Measurements from ENCODE around the gene BLOC1S4. TPM values are rescaled to one million over a fixed set of nuclear protein-coding genes. Genes with fewer than 3 reads are reported as not detected.
"Not testable (repeated sequence)": the region's sequence is repeated elsewhere in the genome, so short reads cannot be mapped to it uniquely, and the experiment has no call there.

The BLOC1S4 gene
- total RNA-seq, 6 donors from 2014 or later: 11.5 to 26.8 (median 15.3) TPM

- H3K36me3 ChIP-seq, H3K9me3 ChIP-seq, H3K27me3 ChIP-seq, DNase-seq: not testable (repeated sequence)
- Histone ChIP-seq H3K4me3 (peak overlapping the region in 3 of 4 donors; percentile 79 to 91 (median 87)), H3K4me1 (peaks cover 29 to 42% (median 32%) of the 10 kb centered on the region in 4 donors), H3K27ac (peak overlapping the region; percentile 79 to 92 (median 82))
- peak in 3 of 4 donors; percentile 33 to 73 (median 40) for TF ChIP-seq POLR2A (IDR thresholded peaks at IDR 0.05)
- peak in 1 of 2 donors; percentile 44 for ATAC-seq (ENCODE audit: low FRiP score in 2 of 2)
- WGBS, 2 donors: 23 to 53% methylated on average over 14 of the region's 14 CpGs
Observed at GRCh38 chr4:6673191-6673659, 42.7 kb upstream of the BLOC1S4 start.

- H3K4me3 ChIP-seq: peak overlapping the region; percentile 79 to 91 (median 89)
- WGBS, 2 donors: 3 to 4% methylated on average over 15 to 55 of the region's 89 CpGs
- TF ChIP-seq POLR2A (IDR thresholded peaks at IDR 0.05): peak in 3 of 4 donors; percentile 0 to 82 (median 78)
- peak; percentile 57 to 88 for TF ChIP-seq POLR2AphosphoS5 (IDR thresholded peaks at IDR 0.05)
- TF ChIP-seq CTCF (IDR thresholded peaks at IDR 0.05): peak in 2 of 6 experiments; percentile 21 to 32
- TF ChIP-seq EP300 (IDR thresholded peaks at IDR 0.05): no peak
- H3K27ac ChIP-seq: peak overlapping the region; percentile 79 to 92 (median 82)
- DNase-seq: peak; percentile 96 to 99
- ATAC-seq (ENCODE audit: low FRiP score in 2 of 2): peak; percentile 95 to 96
- H3K9me3 ChIP-seq: no peaks in the 10 kb centered on the region
- H3K27me3 ChIP-seq: no peaks in the 10 kb centered on the region
- H3K36me3 ChIP-seq: peaks cover 0 to 13% (median 0%) of the 10 kb centered on the region in 4 donors
- H3K4me1 ChIP-seq: peaks cover 29 to 42% (median 32%) of the 10 kb centered on the region in 4 donors
Observed at GRCh38 chr4:6673660-6674499, 42.1 kb upstream of the BLOC1S4 start.

- WGBS, 2 donors: 5 to 6% methylated on average over 35 to 38 of the region's 40 CpGs
- DNase-seq: peak in 1 of 2 donors; percentile 60
Observed at GRCh38 chr4:6674500-6675149, 41.3 kb upstream of the BLOC1S4 start.

GRCh38 chr4:6676722-6677558 lies 39.0 kb upstream of the BLOC1S4 start:
- WGBS, 2 donors: 69% methylated on average over 21 of the region's 21 CpGs
- Histone ChIP-seq H3K4me3 (peak overlapping the region in 2 of 4 donors; percentile 1 to 12), H3K27ac (peak overlapping the region in 2 of 4 donors; percentile 33 to 57), H3K4me1 (peaks cover 29 to 42% (median 32%) of the 10 kb centered on the region in 4 donors), H3K9me3 (no peaks in the 10 kb centered on the region), H3K36me3 (peaks cover 0 to 13% (median 0%) of the 10 kb centered on the region in 4 donors), H3K27me3 (no peaks in the 10 kb centered on the region)
- DNase-seq (peak in 1 of 2 donors; percentile 66), ATAC-seq (ENCODE audit: low FRiP score in 2 of 2) (no peak)
- peak in 1 of 4 donors; percentile 36 for TF ChIP-seq POLR2A (IDR thresholded peaks at IDR 0.05)
- no peak for TF ChIP-seq POLR2AphosphoS5 (IDR thresholded peaks at IDR 0.05)

More at GRCh38 chr4:6674500-6675149, 41.3 kb upstream of the BLOC1S4 start:
- Histone ChIP-seq H3K9me3 (no peaks in the 10 kb centered on the region), H3K36me3 (peaks cover 0 to 13% (median 0%) of the 10 kb centered on the region in 4 donors), H3K27ac (peak overlapping the region; percentile 79 to 92 (median 82)), H3K27me3 (no peaks in the 10 kb centered on the region), H3K4me1 (peaks cover 29 to 42% (median 32%) of the 10 kb centered on the region in 4 donors), H3K4me3 (peak overlapping the region; percentile 79 to 91 (median 89))
- no peak for ATAC-seq (ENCODE audit: low FRiP score in 2 of 2)
- TF ChIP-seq CTCF (IDR thresholded peaks at IDR 0.05): peak in 4 of 6 experiments; percentile 13 to 60 (median 31)
- TF ChIP-seq POLR2AphosphoS5 (IDR thresholded peaks at IDR 0.05): no peak

GRCh38 chr4:6680372-6681034 lies 35.5 kb upstream of the BLOC1S4 start:
- TF ChIP-seq POLR2AphosphoS5 (IDR thresholded peaks at IDR 0.05) (no peak), CTCF (IDR thresholded peaks at IDR 0.05) (no peak)

More at GRCh38 chr4:6680372-6681034, 35.5 kb upstream of the BLOC1S4 start:
- peaks cover 18 to 24% (median 22%) of the 10 kb centered on the region in 4 donors for H3K4me1 ChIP-seq
- ATAC-seq (ENCODE audit: low FRiP score in 2 of 2) (no peak), DNase-seq (no peak)
- 79 to 91% methylated on average over 7 to 10 of the region's 10 CpGs for WGBS, 2 donors
- peaks cover 0 to 13% (median 0%) of the 10 kb centered on the region in 4 donors for H3K36me3 ChIP-seq
- H3K4me3 ChIP-seq: no peak overlapping the region
- H3K27me3 ChIP-seq: no peaks in the 10 kb centered on the region
- no peaks in the 10 kb centered on the region for H3K9me3 ChIP-seq
- H3K27ac ChIP-seq: no peak overlapping the region

Measured in upper lobe of left lung (tissue), 6 donors.